HEK293T (cell line): ENCODE data around the gene MBOAT1.

Experiments
- ARNT ChIP-seq: fragments of 450-650 bp; IDR thresholded peaks from 2 replicates; pipeline ENCODE4 v1.6.1; 2017; ENCODE audit warnings: mild to moderate bottlenecking
- FOXM1 ChIP-seq: fragments of 450-650 bp; IDR thresholded peaks from 2 replicates; pipeline ENCODE4 v1.6.1; 2017; ENCODE audit warnings: mild to moderate bottlenecking, borderline replicate concordance

DNA sequence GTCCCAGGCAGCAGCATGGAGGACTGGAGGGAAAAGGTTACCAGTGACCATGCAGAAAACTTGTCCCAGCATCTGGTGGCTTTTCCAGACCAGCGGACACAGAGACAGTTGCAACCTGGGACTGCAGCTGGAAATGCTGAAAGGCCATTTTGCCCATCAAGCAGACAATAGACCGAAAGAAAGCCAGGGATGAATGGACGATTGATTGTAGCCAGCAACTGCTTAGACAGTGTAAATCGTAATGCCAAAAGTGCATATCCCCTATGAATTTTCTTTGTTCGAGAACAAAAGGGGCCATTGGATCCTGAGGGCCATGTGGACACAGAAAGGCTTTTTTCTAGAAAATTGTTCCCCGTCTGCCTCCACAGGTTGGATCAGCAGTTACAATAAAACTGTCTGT, 115.7 kb downstream of the MBOAT1 start:
- TF ChIP-seq FOXM1 = no peak
- TF ChIP-seq ARNT = no peak
